A549 (cell line): ENCODE results near the gene SACS.

Source experiments
- CHD4 ChIP-seq: fragments of 200-600 bp; sonication (generic); IDR thresholded peaks from 2 replicates; pipeline ENCODE4 v1.6.1; 2016; ENCODE audit warnings: antibody characterized with exemption, mild to moderate bottlenecking, borderline replicate concordance
- CTCF ChIP-seq: fragments of >200 bp; sonication (Bioruptor Twin); formaldehyde crosslinking; IDR thresholded peaks from 3 replicates; pipeline ENCODE4 v1.5.1; 2016
- E2F6 ChIP-seq: IDR thresholded peaks from 2 replicates; pipeline ENCODE4 v1.6.1; 2012; ENCODE audit warnings: low read depth, borderline replicate concordance
- EP300 ChIP-seq, 2 experiments: fragments of >200 bp; sonication (Bioruptor Twin); formaldehyde crosslinking; IDR thresholded peaks; 2 replicates in 1 of 2; 3 replicates in 1 of 2; pipeline ENCODE4 v1.6.1; 2016 to 2017
- FOSB ChIP-seq: fragments of 250-450 bp; sonication (Bioruptor Pico); IDR thresholded peaks from 2 replicates; pipeline ENCODE4 v1.5.0; 2020; ENCODE audit warnings: mild to moderate bottlenecking, moderate library complexity
- MAFK ChIP-seq: fragments of 450-650 bp; IDR thresholded peaks from 2 replicates; pipeline ENCODE4 v1.6.1; 2014; ENCODE audit not compliant: partially characterized antibody
- NR3C1 ChIP-seq: fragments of >200 bp; sonication (Bioruptor Twin); formaldehyde crosslinking; IDR thresholded peaks from 3 replicates; pipeline ENCODE4 v1.6.1; 2017
- POLR2A ChIP-seq: IDR thresholded peaks from 2 replicates; pipeline ENCODE4 v1.6.1; 2012; ENCODE audit warnings: mild to moderate bottlenecking, low read length
- RCOR1 ChIP-seq: fragments of 150-350 bp; IDR thresholded peaks from 2 replicates; pipeline ENCODE4 v1.6.1; 2014; ENCODE audit warnings: antibody characterized with exemption, low read length, low read depth
- USF2 ChIP-seq: fragments of 450-650 bp; IDR thresholded peaks from 2 replicates; pipeline ENCODE4 v1.6.1; 2014; ENCODE audit warnings: antibody characterized with exemption
- ZFP36 ChIP-seq: fragments of 450-650 bp; IDR thresholded peaks from 2 replicates; pipeline ENCODE4 v1.6.1; 2014; ENCODE audit warnings: borderline replicate concordance; ENCODE audit not compliant: partially characterized antibody
- ZNF302 ChIP-seq: fragments of 250-450 bp; sonication (Bioruptor Pico); IDR thresholded peaks from 2 replicates; pipeline ENCODE4 v1.9.0; 2021; ENCODE audit warnings: inconsistent platforms, mild to moderate bottlenecking, moderate library complexity

- no peak for TF ChIP-seq CTCF
- no peak for TF ChIP-seq POLR2A
- TF ChIP-seq EP300 (IDR thresholded peaks at IDR 0.05) = no peak
- no peak for TF ChIP-seq E2F6
- TF ChIP-seq ZFP36 = no peak
- no peak for TF ChIP-seq NR3C1
- no peak for TF ChIP-seq ZNF302
- TF ChIP-seq CHD4 = no peak
- no peak for TF ChIP-seq USF2
- TF ChIP-seq RCOR1 = no peak
- TF ChIP-seq MAFK = no peak
- no peak for TF ChIP-seq FOSB (CRISPR knock-in tag)
Observed at GRCh38 chr13:23461544-23461943, 28.0 kb upstream of the SACS start.
